GM21786 (cell line): ENCODE results near the gene YWHAG.
A peak's percentile ranks its signal among the peaks of the same experiment; 100 is the strongest.
"Not testable (repeated sequence)": the region's sequence is repeated elsewhere in the genome, so short reads cannot be mapped to it uniquely, and the experiment has no call there.

Source experiments
- ATAC-seq: cut with Tn5 transposase; IDR thresholded peaks from one replicate; pipeline ENCODE4 v1.9.1; 2021; ENCODE audit not compliant: unreplicated experiment

YWHAG gene

GRCh38 chr7:76326646-76327233, 32.1 kb downstream of the YWHAG start:
- no peak for ATAC-seq

DNA sequence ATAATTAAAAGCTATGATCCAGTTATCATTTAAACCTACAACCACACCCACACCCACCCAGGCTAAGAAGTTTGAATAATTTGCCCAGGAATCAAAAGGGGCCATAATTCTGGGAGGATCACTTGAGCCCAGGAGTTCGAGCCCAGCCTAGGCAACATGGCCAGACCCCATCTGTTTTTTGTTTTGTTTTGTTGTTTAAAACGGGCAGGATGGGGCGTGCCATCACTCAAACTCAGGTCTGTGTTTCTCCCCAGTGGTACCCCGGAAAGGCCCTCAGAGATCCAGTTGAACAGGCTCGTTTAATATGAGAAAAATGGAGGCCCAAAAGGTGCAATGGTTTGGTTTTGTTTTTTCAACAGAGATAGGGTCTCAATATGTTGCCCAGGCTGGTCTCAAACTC, 33.0 kb downstream of the YWHAG start:
- ATAC-seq: no peak

- ATAC-seq: no peak
Measured at GRCh38 chr7:76325092-76325491, 33.7 kb downstream of the YWHAG start.

DNA sequence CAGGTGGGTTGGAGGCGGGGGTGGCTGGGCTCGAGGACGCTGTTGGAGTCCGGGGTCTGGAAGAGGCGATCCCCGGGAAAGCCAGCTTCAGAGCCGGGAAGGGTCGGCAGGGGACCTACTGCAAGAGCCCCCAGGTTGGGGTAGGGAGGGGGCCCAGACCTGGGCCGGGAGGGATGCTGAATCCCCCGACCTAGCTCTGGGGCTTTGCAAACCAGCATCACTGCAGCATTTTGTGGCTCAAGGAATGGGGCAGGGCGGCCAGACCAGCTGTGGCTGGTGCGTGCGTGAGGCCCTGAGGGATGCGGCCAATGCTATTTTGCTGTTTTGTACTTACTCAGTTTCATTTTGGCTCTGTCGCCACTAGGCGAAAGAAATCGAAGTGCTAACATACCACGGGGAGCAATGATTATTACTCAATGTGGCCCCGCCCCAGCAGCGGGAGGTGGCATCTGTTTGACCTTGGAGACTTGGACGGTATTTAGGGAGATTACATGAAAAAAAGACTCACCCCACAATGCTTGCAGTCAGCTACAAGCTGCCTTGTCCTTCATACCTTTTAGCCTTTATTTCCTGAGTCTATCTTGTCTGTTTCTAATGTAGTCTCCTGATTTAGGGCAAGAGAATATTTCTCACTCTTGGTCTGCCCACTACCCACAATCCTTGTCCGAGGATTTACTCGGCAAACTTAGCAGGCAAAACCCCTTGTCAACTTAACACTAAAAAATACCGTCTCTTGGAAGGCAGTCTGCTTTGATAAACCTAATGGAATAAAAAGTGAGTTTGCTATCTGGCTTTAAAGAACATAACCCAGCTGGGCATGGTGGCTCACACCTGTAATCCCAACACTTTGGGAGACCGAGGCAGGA, 40.1 kb downstream of the YWHAG start:
- peak; percentile 52 for ATAC-seq

DNA sequence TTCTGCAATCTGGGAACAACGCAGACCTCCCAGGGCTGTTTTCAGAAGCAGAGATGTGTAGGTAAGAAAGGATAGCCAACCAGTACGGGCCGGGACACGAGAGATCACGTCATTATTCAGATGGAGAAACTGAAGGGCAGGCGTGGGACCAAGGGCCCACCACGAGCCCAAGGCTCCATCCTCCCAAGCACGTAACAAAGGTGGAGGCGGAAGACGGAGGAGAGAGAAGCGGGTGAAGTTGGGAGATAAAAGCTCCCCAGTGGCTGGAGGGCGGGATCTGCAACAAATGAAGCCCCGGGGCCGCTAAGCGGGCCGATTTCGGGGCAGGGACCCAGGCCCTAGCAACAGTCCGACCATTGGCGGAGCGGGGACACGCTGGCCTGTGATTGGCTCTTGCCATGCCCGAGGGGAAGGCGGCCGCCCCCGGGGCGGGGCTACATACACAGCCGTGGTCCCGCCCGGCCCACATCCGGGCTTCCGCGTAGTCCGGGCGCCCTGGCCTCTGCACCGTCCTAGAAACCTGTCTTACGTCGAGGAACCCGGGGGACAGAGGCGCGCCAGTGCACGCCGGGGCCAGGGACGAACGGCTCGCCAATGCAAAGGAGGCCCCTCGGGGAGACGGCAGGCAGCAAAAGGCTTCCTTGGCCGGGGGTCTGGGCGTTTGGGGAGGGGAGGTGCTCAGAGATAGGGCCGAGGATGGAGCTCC, 40.9 kb downstream of the YWHAG start:
- peak; percentile 85 for ATAC-seq

GRCh38 chr7:76316984-76317781, 41.6 kb downstream of the YWHAG start:
- no peak for ATAC-seq

GRCh38 chr7:76315364-76315763, 43.4 kb downstream of the YWHAG start:
- no peak for ATAC-seq

DNA sequence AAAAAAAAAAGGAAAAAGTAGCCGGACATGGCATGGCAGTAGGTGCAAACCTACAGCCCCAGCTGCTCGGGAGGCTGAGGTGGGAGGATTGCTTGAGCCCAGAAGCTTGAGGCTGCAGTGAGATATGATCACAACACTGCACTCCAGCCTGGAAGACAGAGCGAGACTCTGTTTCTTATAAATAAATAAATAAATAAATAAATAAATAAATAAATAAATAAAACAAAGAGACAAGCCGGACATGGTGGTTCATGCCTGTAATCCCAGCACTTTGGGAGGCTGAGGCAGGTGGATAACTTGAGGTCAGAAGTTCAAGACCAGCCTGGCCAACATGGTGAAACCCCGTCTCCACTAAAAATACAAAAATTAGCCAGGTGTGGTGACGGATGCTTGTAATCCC, 44.1 kb downstream of the YWHAG start:
- not testable (repeated sequence) for ATAC-seq

- ATAC-seq: peak; percentile 26
Measured at GRCh38 chr7:76314042-76314721, 44.6 kb downstream of the YWHAG start.

DNA sequence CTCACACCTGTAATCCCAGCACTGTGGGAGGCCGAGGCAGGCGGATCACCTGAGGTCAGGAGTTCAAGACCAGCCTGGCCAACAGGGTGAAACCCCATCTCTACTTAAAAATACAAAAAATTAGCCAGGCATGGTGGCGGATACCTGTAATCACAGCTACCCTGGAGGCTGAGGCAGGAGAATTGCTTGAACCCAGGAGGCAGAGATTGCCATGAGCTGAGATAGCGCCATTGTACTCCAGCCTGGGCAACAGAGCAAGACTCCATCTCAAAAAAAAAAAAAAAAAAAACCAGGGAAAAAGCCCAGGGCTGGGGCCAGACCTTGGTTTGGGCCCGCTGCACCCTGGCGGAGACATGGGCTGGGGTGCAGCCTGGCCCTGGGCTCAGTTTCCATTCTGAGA, 47.0 kb downstream of the YWHAG start:
- ATAC-seq: not testable (repeated sequence)

GRCh38 chr7:76310102-76310957, 48.5 kb downstream of the YWHAG start:
- ATAC-seq: no peak

DNA sequence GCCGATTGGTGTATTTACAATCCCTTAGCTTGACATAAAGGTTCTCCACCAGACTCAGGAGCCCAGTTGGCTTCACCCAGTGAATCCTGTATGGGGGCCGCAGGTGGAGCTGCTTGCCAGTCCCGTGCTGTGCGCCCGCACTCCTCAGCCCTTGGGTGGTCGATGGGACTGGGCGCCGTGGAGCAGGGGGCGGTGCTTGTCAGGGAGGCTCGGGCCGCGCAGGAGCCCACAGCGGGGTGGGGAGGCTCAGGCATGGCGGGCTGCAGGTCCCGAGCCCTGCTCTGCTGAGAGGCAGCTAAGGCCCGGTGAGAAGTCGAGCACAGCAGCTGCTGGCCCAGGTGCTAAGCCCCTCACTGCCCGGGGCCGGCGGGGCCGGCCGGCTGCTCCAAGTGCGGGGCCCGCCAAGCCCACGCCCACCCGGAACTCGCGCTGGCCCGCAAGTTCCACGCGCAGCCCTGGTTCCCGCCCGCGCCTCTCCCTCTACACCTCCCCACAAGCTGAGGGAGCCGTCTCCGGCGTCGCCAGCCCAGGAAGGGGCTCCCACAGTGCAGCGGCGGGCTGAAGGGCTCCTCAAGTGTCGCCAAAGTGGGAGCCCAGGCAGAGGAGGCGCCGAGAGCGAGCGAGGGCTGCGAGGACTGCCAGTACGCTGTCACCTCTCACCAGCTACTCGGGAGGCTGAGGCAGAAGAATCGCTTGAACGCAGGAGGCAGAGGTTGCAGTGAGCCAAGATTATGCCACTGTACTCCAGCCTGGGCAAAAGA, 49.3 kb downstream of the YWHAG start:
- not testable (repeated sequence) for ATAC-seq

- not testable (repeated sequence) for ATAC-seq
Measured at GRCh38 chr7:76308874-76309273, 49.9 kb downstream of the YWHAG start.

DNA sequence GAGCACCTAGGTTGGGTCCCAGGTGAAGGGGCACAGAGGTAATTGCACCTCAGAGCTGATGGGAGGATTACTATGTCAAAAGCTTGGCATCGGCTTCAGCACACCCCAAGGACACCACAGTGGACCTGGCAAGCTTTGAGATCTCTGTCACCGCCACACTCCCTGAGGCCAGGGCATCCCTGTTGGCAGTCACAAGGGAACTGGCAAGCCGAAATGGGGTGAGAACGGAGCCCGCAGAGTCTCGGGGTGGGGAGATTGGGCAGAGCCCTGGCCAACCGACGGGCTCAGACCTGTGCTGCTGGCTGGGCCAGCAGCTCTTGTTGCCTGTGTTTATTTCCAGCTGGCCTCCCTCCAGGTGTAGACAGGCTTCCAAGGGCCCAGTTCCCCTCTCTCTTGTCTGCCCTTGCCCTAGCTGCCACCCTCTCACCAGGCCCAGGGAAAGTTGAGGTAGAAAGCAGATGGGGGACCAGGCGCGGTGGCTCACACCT, 53.9 kb downstream of the YWHAG start:
- ATAC-seq: no peak

GRCh38 chr7:76303202-76304147, 55.3 kb downstream of the YWHAG start:
- peak; percentile 37 for ATAC-seq

DNA sequence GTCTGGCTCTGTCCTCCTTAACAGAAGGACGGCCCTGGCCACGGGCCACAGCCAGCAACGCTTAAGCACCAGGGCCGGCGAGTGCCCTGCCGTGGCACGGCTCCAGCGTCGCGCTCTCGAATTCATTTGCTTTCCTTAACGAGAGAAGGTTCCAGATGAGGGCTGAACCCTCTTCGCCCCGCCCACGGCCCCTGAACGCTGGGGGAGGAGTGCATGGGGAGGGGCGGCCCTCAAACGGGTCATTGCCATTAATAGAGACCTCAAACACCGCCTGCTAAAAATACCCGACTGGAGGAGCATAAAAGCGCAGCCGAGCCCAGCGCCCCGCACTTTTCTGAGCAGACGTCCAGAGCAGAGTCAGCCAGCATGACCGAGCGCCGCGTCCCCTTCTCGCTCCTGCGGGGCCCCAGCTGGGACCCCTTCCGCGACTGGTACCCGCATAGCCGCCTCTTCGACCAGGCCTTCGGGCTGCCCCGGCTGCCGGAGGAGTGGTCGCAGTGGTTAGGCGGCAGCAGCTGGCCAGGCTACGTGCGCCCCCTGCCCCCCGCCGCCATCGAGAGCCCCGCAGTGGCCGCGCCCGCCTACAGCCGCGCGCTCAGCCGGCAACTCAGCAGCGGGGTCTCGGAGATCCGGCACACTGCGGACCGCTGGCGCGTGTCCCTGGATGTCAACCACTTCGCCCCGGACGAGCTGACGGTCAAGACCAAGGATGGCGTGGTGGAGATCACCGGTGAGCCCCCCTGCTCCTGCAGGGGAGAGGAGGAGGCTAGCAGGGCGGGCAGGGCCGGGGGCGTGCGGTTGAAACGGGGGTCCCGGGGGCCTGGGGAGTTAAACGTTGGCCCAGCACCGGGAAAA, 56.2 kb downstream of the YWHAG start, which contains the start of gene HSPB1:
HSPB1 (plus strand) TSS at position 327 of the 855 bp plus-strand sequence; CDS start at position 367, 40 bp downstream.
- ATAC-seq: peak; percentile 66
